ENCODE data around the gene GRIN3B. TPM values are rescaled to one million over a fixed set of nuclear protein-coding genes. Genes with fewer than 3 reads are reported as not detected.

Gene GRIN3B
- total RNA-seq, 2 experiments from 2014 or later: not detected

DNA sequence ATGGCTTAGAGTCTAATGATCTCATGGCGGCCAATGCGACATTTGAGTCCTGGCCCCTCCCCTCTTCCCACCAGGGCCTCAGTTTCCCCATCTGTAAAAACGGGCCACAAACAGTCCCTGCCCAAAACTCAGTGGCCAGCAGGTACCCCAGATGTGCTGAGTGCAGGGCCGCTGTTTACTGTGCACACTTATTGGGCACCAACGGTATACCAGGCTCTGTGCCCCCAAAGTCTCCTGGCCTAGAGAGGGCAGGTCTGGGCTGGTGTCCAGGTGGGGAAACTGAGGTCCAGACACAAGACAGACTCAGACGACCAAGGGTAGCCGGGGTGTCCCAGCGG is 39.6 kb upstream of the GRIN3B start:
- Mint-ChIP-seq H3K4me3 (no peak overlapping the region), H3K4me1 (peaks cover 3% of the 10 kb centered on the region), H3K27me3 (no peaks in the 10 kb centered on the region), H3K9me3 (peaks cover 3% of the 10 kb centered on the region), H3K36me3 (peaks cover 7% of the 10 kb centered on the region), H3K27ac (no peak overlapping the region)
- no peak for DNase-seq

DNA sequence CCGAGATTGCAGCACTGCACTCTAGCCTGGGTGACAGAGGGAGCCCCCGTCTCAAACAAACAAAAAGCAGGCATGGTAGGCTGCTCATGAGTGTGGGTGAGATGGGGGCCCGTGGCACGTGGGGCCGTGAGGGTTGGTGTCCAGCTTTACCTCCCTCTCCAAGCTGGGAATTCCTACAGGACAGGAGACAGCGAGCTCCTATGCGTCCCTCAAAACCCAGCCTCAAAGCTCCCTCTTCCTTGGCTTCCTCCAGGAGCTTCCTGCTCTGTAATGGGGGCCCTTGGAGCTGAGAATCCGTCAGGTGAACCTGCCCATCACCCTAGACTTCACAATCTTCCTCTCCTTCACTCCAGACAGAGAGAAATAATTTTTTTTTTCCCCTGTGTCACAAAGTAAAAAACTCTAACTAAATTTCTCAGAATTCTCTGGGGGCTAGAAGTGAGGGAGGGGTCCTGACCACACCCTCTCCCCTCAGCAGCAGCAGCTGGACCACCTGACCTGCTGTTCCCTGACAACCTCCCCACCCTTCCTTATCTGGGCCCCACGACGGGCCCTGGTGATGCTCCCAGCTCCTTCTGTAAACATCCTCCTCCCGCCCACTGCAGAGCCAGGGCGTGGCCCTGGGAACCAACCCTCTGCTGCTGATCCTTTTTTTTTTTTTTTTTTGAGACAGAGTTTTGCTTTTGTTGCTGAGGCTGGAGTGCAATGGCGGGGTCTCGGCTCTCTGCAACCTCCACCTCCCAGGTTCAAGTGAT is 38.2 kb upstream of the GRIN3B start:
- DNase-seq: no peak
- Mint-ChIP-seq H3K27ac (no peak overlapping the region), H3K4me3 (no peak overlapping the region), H3K9me3 (peaks cover 3% of the 10 kb centered on the region), H3K27me3 (no peaks in the 10 kb centered on the region), H3K4me1 (peaks cover 3% of the 10 kb centered on the region), H3K36me3 (peaks cover 7% of the 10 kb centered on the region)

DNA sequence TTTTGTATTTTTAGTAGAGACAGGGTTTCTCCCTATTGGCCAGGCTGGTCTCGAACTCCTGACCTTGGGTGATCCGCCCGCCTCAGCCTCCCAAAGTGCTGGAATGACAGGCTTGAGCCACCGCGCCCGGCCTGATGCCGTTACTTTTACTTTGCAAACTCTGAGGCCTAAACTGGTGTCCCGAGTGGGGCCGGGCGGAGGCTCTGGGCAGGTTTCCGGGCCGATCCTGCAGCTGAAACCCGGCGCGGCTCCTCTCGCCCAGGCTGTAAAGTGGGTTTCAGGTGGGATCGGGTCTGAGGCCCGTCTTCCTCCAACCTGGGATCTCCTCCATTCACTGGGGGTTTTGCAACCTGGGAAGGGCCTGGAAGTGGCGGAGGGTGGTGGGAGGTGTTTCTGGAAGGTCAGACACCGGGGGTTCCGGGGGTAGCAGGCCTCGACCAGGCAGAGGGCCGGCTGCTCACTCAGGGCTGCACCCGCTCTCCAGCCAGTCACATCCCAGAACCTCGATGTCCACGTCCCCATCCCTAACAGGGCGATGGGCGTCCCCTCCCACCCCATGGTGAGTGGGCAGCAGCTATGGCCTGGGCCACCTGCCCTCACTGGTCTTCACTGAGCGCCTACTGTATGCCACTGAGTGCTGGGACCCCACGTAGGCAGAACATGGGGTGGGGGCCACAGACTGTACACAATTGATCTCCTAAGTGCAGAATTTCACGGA is 37.4 kb upstream of the GRIN3B start:
- Mint-ChIP-seq H3K36me3 (peaks cover 9% of the 10 kb centered on the region), H3K27ac (no peak overlapping the region), H3K9me3 (peaks cover 3% of the 10 kb centered on the region), H3K4me3 (no peak overlapping the region), H3K27me3 (no peaks in the 10 kb centered on the region), H3K4me1 (peaks cover 3% of the 10 kb centered on the region)
- DNase-seq: no peak

DNA sequence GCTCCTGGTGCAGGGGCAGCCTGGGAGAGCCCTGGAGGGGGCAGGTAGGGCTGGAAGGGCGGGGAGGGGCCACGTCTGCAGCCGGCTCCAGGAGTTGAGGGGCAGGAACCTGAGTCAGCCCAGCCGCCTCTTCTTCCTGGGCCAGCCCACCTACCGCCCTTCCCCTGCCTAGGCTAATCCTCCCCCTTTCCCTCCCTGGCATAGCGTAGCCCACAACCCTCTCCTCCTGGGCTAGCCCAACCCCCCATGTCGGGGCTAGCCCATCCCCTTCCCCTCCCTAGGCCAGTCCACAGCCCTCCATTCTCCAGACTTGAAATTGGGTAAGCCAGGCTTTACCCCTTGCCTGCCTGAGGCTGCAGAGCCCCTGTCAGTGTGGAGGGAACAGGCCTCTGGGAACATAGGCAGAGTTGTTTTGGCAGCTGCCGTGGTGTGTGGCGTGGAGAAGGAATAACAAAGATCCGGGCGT is 36.7 kb upstream of the GRIN3B start:
- Mint-ChIP-seq H3K27me3 (no peaks in the 10 kb centered on the region), H3K4me1 (peaks cover 3% of the 10 kb centered on the region), H3K27ac (no peak overlapping the region), H3K36me3 (peaks cover 12% of the 10 kb centered on the region), H3K4me3 (no peak overlapping the region), H3K9me3 (peaks cover 3% of the 10 kb centered on the region)
- no peak for DNase-seq

DNA sequence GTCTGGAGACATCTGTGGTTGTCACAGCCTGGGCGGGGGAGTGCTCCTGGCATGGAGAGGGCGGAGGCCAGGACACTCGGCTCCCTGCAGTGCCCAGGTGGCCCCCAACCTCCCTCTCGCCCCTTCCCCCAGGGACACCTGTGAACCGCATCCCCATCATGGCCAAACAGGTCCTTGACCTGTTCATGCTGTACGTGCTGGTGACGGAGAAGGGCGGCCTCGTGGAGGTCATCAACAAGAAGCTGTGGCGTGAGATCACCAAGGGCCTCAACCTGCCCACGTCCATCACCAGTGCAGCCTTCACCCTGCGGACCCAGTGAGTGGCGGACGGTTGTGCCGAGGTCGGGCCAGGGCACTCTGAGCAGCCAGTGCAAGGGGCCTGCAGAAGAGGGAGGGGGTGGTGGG is 36.1 kb upstream of the GRIN3B start:
- Mint-ChIP-seq H3K27ac (no peak overlapping the region), H3K36me3 (peaks cover 13% of the 10 kb centered on the region), H3K4me1 (no peaks in the 10 kb centered on the region), H3K4me3 (no peak overlapping the region), H3K27me3 (no peaks in the 10 kb centered on the region), H3K9me3 (peaks cover 3% of the 10 kb centered on the region)
- DNase-seq: no peak

DNA sequence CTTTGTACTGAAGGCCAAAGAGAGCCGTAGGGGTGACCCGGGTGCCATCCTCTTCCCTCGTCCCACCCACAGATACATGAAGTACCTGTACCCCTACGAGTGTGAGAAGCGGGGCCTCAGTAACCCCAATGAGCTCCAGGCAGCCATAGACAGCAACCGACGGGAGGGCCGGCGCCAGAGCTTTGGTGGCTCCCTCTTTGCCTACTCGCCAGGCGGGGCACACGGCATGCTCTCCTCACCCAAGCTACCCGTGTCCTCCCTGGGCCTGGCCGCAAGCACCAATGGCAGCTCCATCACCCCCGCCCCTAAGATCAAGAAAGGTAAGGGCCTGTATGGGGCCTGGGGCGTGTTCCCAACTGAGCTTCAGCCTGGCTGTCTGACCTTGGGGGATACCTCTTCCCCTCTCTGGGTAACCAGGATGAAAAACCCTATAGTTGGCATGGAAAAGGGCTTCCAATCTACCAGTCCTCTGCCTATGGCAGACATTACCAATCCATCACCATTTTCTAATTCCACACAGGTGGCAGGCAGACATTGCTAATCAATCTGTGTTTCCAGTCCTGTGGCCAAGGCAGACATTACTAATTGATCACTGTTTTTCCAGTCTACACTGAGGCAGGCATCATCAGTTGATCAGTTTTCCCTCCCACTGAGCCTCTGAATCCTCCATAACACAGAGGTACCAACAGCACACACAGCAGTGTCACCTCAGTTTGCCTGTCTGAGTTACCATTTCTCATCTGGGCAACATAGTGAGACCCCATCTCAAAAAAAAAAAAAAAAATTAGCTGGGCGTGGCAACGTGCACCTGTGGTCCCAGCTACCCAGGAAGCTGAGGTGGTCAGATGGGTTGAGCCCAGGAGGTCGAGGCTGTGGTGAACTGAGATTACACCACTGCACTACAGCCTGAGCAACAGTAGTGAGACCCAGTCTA is 35.2 kb upstream of the GRIN3B start:
- Mint-ChIP-seq H3K9me3 (peaks cover 3% of the 10 kb centered on the region), H3K27ac (no peak overlapping the region), H3K27me3 (no peaks in the 10 kb centered on the region)

DNA sequence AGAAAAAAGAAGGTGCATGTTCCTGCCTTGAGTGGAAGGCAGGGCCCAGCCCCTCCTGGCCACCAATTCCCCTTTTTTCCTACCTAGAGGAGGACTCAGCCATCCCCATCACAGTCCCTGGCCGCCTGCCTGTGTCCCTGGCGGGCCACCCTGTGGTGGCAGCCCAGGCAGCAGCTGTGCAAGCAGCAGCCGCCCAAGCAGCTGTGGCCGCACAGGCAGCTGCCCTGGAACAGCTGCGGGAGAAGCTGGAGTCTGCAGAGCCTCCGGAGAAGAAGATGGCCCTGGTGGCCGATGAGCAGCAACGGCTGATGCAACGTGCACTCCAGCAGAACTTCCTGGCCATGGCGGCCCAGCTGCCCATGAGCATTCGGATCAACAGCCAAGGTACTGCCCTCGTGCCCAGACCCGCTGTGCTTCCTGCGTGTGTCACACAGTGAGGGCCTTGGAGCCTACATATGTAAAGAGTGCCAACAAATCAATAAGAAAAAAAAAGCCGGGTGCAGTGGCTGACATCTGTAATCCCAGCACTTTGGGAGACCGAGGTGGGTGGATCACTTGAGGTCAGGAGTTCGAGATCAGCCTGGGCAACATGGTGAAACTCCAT is 33.6 kb upstream of the GRIN3B start:
- no peak overlapping the region for H3K4me3 Mint-ChIP-seq
- H3K9me3 Mint-ChIP-seq: peaks cover 8% of the 10 kb centered on the region
- H3K36me3 Mint-ChIP-seq: peaks cover 27% of the 10 kb centered on the region
- no peak for DNase-seq
- H3K27ac Mint-ChIP-seq: no peak overlapping the region
- H3K27me3 Mint-ChIP-seq: no peaks in the 10 kb centered on the region
- no peaks in the 10 kb centered on the region for H3K4me1 Mint-ChIP-seq

More for the DNA sequence above, 35.2 kb upstream of the GRIN3B start:
- DNase-seq: no peak
- Mint-ChIP-seq H3K4me3 (no peak overlapping the region), H3K36me3 (peaks cover 15% of the 10 kb centered on the region), H3K4me1 (no peaks in the 10 kb centered on the region)

DNA sequence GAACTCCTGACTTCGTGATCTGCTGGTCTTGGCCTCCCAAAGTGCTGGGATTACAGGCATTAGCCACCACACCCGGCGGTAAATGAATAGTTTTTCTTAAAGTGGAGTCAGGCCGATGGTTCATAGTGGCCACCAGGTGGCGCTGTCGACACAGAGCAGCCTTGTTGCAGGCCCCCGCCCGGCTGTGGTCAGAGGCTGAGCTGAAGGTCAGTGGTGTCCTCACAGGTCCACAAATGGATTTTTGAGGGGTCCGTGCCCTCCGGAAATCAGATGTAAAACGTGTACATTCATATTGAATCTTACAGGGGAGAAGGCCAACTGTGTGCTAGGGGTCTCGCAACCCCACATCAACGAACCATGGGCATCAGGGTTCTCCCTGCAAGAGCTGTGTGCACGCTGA is 29.5 kb upstream of the GRIN3B start:
- no peak overlapping the region for H3K4me3 Mint-ChIP-seq
- no peaks in the 10 kb centered on the region for H3K27me3 Mint-ChIP-seq
- no peak overlapping the region for H3K27ac Mint-ChIP-seq

DNA sequence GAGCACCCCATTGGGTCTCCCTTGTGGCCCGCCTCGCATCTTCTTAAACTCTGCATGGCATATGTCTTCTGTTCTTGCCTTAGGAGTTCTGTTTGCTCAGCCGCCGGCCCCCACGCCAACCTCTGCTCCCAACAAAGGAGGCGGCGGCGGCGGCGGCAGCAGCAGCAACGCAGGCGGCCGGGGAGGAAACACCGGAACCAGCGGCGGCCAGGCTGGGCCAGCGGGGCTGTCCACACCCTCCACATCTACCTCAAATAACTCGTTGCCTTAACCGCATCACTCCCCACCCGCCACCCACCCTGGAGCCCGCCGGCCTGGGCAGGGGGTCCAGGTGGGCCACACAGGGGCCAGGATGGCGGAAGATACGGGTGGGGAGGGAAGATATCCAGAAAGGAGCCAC is 28.4 kb upstream of the GRIN3B start:
- no peaks in the 10 kb centered on the region for H3K27me3 Mint-ChIP-seq
- peaks cover 5% of the 10 kb centered on the region for H3K9me3 Mint-ChIP-seq
- no peak for DNase-seq
- no peaks in the 10 kb centered on the region for H3K4me1 Mint-ChIP-seq
- no peak overlapping the region for H3K4me3 Mint-ChIP-seq
- H3K36me3 Mint-ChIP-seq: peaks cover 27% of the 10 kb centered on the region
- no peak overlapping the region for H3K27ac Mint-ChIP-seq

More for the DNA sequence above, 29.5 kb upstream of the GRIN3B start:
- DNase-seq: no peak
- peaks cover 5% of the 10 kb centered on the region for H3K9me3 Mint-ChIP-seq
- H3K4me1 Mint-ChIP-seq: no peaks in the 10 kb centered on the region
- peaks cover 27% of the 10 kb centered on the region for H3K36me3 Mint-ChIP-seq

DNA sequence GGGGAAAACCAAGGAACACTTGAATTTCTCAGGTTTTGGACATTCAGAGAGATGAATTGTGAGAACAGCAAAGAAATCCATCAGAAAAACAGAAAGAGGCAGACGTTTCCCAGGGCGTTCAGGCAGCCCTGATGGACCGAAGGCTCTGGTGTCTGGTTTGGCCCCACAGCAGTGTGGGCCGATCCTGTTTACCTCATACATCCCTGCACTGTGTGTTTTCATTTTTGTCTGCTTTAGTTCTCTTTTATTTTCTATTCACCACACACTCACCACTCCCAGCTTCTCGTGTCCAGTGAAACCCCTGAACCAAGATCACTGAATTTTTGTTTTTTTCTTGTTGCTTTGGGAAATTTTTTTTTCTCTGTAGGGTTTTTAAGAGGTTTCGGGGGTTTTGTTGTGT is 27.9 kb upstream of the GRIN3B start:
- DNase-seq: no peak
- Mint-ChIP-seq H3K4me3 (no peak overlapping the region), H3K36me3 (peaks cover 26% of the 10 kb centered on the region), H3K27me3 (no peaks in the 10 kb centered on the region), H3K9me3 (peaks cover 5% of the 10 kb centered on the region), H3K4me1 (no peaks in the 10 kb centered on the region), H3K27ac (no peak overlapping the region)

DNA sequence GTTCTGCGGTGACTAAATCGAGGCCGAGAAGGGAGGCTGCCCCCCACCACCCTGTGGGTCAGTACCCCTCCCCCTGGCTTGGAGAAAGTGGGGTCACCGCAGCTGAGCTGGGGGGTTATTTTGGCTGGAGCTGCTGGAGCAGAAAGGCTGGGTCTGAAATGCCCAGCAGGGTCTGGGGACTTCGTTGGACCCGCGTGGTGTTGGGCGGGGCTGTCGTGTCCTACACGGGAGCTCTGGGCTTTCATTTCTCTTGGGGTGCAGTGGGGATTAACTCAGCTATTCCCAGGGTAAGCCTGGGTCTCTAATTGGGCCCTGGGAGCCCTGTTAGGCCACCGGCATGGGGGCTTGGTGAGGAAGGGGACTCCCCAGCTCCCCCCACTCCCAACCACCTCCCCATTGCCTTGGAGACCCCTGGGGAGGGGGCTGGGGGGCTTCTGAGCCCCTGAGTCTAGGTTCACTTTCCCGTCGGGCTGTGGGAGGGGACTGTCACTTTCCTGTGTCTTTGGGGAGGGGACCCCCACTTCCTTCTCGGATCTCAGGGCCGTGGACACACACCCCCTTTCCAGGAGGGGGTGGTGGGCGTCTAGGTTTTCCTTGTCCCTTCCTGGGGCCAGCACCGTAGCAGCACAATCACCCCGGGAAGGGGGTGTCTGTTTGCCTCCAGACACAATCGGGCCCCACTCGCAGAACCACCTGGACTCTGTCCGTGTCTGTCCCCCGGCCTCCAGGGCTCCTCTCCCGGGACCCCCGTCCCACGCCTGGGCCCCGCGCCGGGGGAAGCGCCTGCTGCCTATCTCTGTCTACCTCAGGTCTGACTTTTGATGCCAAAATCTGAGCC is 26.3 kb upstream of the GRIN3B start:
- DNase-seq: no peak
- peaks cover 21% of the 10 kb centered on the region for H3K36me3 Mint-ChIP-seq
- no peak overlapping the region for H3K27ac Mint-ChIP-seq
- no peak overlapping the region for H3K4me3 Mint-ChIP-seq
- H3K4me1 Mint-ChIP-seq: no peaks in the 10 kb centered on the region
- peaks cover 5% of the 10 kb centered on the region for H3K9me3 Mint-ChIP-seq
- no peaks in the 10 kb centered on the region for H3K27me3 Mint-ChIP-seq

DNA sequence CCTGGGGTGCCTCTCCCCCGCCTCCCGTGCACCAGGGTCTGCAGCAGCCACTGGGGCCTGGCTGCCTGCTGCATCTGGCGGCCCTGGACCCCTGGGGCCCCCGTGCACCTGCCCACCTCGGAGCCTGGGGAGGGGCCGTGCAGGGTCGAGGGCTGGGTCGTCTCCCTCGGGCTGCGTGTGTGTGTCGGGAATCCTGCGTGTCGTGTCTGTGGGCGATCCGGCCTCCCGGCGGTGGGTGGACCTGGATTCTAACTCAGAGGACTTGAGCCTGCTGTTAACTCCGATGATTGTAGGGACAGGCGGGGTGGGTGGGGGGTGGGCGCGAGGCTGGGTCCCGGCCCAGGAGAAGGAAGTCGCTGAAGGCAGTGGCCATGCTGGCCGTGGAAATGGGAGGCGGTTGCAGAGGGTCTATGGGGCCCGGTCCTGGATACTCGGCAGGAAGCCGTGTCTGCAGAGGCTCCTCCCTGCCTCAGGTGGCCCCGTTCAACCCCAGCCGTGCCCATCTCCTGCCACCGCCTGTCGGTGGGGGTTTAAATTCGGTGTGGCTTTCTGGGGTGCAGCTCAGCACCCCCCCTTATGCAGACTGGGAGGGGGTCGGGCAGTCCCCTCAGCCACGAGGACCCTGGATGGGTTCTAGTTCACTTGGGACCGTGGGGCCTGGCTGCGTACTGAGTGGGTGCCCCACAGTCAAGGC is 25.5 kb upstream of the GRIN3B start:
- no peaks in the 10 kb centered on the region for H3K4me1 Mint-ChIP-seq
- H3K27ac Mint-ChIP-seq: no peak overlapping the region
- peaks cover 21% of the 10 kb centered on the region for H3K36me3 Mint-ChIP-seq
- peaks cover 5% of the 10 kb centered on the region for H3K9me3 Mint-ChIP-seq
- no peak for DNase-seq
- H3K4me3 Mint-ChIP-seq: no peak overlapping the region
- H3K27me3 Mint-ChIP-seq: no peaks in the 10 kb centered on the region

DNA sequence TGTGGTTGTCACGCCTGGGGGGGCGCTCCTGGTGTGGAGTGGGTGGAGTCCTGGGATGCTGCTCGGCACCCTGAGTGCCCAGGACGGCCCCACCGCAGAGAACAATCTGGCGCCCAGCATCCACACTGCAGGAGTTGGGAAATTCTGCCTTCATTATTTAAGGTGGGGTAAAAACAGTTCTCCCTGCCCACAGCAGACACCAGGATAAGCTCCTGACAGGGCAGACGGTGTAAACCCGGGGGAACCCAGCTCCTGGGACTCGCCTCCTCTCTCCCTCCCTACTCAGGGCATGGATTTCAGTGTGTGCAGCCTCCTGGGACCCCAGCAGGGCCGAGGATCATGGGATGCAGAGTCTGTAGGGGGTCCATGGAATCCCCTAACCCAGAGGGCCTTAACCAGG is 23.7 kb upstream of the GRIN3B start:
- no peaks in the 10 kb centered on the region for H3K27me3 Mint-ChIP-seq
- no peaks in the 10 kb centered on the region for H3K4me1 Mint-ChIP-seq
- peaks cover 8% of the 10 kb centered on the region for H3K36me3 Mint-ChIP-seq
- DNase-seq: no peak
- no peak overlapping the region for H3K4me3 Mint-ChIP-seq
- H3K27ac Mint-ChIP-seq: no peak overlapping the region
- no peaks in the 10 kb centered on the region for H3K9me3 Mint-ChIP-seq

DNA sequence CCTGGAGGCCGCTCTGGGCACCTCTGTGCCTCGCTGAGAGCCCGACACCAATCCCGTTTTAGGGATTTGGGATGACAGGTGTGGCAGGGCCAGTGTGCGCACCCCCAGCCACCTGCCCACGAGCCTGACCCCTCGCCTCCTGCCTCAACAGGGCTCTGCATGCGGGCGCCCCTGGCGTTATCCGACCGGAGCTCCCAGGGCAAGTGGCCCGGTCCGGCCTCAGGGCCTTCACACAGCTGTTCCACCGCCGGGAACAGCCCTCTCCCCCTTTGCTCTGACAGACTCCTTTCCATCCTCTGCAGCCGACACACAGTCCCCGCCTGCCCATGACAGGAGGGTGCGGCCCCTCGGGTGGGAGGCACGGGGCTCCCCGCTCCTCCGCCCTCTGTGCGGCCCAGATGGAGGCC is 23.2 kb upstream of the GRIN3B start:
- no peak overlapping the region for H3K27ac Mint-ChIP-seq
- H3K4me3 Mint-ChIP-seq: no peak overlapping the region
- DNase-seq: no peak
- no peaks in the 10 kb centered on the region for H3K4me1 Mint-ChIP-seq
- H3K27me3 Mint-ChIP-seq: no peaks in the 10 kb centered on the region
- H3K9me3 Mint-ChIP-seq: no peaks in the 10 kb centered on the region
- peaks cover 5% of the 10 kb centered on the region for H3K36me3 Mint-ChIP-seq
